Loucy (cell line): Measurements from ENCODE around the gene ADAMTS8.

Experiments
- CTCF ChIP-seq: fragments of 200-600 bp; sonication (generic); conservative IDR thresholded peaks from 2 replicates; pipeline ENCODE4 v1.5.1; 2014; ENCODE audit warnings: mild to moderate bottlenecking, antibody characterized with exemption, low read length
- EZH2phosphoT487 ChIP-seq: fragments of 200-600 bp; IDR thresholded peaks from 2 replicates; pipeline ENCODE4 v1.6.1; 2018; ENCODE audit warnings: antibody characterized with exemption, mild to moderate bottlenecking, moderate library complexity, borderline replicate concordance

DNA sequence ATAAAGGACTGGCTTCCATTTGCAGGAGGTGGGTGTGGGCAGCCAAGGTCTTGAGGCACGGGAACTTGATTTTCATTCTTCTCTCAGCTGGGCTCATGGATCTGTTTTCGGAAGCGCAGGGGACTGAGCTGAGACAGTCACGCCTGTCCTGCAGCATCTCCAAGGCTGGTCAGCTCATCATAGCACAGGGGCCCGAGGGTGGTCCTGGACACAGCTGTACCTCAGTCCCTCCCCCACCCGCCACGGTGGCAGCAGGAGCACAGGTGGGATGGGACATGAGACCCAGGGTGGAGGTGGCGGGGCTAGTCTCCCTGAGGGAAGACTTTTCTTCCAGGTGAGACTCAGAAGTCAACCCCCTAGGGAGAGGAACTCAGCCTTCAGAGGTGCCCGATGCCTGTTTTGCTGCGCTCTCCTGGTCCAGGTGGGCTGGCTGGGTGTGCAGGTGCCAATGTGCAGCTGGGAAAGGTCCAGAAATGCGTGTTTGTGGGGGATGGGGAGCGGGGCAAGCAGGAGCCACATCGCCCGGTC lies 3.7 kb downstream of the ADAMTS8 start:
- TF ChIP-seq CTCF (no peak), EZH2phosphoT487 (no peak)
